DMS 273 treated with DMSO at 0.1 percent for 48 hours (cell line): ENCODE results near the gene JPH3.
A peak's percentile ranks its signal among the peaks of the same experiment; 100 is the strongest.

ENCODE experiments used
- DNase-seq: peaks from one replicate; lab custom pipeline; 2025; lab: John Stamatoyannopoulos, UW

The JPH3 gene

DNA sequence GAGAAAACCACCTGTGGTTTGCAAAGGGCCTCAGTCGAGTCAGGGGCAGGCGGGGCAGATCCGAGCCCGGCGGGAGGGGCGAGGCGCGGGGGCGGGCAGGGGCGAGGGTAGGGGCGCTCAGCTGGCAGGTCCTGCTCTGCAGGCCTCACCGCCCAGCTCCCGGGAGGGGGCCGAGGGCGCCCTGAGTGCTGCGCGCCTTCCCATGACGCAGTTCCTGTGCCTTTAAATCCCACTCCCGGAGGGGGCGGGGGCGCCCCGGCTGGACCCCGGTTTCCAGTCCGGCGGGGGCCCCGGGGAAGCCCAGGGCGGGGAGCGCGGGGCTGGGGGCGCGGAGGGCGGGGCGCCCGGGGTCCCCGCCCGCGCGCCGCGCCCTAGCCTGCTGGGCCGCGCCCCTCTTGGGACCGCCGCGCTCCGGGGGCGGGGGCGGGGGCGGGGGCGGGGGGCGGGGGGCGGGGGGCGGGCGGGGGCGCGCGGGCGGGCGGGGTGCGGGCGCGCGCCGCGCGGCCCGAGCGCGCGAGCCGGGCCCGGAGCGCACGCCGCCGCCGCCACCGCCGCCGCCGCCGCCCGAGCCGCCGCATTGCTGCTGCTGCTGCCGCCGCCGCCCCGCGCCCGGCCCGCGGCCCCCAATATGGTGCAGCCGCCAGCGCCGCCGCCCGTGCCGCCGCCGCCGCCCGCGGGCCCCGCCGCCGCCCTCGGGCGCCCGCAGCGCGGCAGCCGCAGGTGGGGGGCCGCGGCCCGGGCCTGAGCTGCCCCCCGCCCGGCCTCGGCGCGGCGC, at the start of gene JPH3:
TSS of gene JPH3 (plus strand) at position 508 of the 775 bp plus-strand sequence. CDS start 639 bp downstream, outside the sequence.
- DNase-seq: no peak

DNA sequence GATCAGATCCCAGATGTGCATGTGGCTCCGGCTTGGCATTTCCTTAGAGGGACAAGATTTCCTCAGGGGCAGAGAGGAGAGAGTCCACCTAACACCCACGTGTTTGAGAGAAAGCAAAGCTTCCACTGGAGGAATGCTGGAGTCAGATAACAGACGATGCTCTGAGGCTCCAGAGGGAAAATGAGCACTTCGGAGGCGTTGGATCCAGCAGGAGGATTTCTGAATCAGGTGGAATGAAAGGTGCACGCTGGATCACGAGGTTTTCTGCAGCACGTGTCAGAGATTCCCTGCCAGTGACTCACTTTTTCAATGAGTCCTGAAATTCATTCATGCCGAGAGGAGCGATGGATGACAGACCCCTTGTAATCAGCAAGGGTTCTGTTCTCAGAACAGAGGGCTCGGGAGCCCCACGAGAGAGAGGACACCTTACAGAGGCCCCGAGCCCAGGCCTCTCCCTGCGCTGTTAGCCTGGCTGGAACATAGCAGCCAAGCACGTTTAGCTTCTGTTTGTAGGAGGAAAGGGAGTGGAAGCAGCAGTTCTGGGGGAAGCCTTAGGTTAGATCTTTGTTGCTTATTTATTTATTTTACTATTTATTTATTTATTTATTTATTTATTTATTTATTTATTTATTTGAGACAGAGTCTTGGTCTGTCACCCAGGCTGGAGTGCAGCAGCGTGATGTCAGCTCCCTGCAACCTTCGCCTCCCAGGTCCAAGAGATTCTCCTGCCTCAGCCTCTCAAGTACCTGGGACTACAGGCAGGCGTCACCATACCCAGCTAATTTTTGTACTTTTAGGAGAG, 49.3 kb upstream of the JPH3 start:
- DNase-seq: no peak

- no peak for DNase-seq
These were observed 47.4 kb upstream of the JPH3 start for GRCh38 chr16:87554754-87555427.

- DNase-seq: no peak
These were observed 46.7 kb upstream of the JPH3 start for GRCh38 chr16:87555647-87556046.

DNA sequence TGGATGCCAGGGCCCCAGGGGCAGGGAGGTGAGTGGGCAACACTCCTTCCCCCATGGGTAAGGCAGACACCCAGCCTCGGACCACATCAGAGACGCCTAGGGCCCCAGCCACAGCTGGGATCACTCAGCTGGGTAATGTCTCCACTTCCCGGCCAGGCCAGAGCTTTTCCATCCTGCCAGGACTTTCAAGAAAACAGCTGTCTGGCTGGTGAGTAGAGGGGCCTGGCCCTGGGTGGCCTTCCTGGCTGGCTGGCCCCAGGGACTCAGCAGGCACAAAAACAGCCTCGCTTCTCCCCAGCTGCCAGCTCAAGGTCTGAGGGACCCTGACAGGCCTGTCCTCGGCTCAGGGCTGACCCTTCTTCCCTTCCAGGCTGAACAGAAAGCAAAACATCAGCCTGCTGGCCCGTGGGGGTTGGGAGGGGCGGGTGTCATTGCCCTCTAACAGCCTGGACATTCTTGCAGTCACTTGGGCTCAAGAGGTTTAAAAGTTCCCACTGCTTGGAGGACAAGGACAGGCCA, 45.3 kb upstream of the JPH3 start:
- DNase-seq: no peak

DNA sequence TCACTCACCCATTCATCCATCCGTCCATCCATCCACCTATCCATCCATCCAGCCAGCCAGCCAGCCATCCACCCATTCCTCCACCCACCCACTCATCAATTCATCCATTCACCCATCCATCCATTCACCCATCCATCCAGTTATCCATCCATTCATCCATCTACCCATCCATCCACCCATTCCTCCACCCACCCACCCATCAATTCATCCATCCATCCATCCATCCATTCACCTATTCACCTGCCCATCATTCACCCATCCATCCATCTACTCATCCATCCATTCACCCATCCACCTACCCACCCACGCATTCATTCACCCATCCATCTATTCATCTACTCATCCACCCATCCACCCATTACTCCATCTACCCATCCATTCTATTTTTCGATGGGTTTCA, 43.6 kb upstream of the JPH3 start:
- no peak for DNase-seq

DNA sequence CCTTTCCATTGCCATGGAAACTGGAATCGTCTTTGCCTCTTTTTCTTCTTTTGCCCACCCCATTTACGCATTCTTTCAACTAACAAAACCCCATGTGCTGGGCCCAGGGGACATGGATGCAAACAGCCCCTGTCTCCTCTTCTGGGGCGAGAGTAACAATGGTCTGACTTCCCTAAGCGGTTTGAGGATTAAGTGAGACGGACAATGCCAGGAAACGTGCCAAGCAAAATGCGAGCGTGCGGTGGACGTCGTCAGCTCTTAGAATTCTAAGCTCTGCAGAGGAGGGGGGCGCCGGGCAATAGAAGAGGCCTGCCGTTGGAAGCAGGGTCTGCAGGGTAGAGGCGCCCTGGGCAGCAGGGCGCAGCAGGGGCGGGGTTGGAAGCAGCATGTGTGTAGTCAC, 42.4 kb upstream of the JPH3 start:
- DNase-seq: no peak

- no peak for DNase-seq
These were observed 41.7 kb upstream of the JPH3 start for GRCh38 chr16:87560428-87561199.

GRCh38 chr16:87561200-87562105, 40.9 kb upstream of the JPH3 start:
- no peak for DNase-seq

GRCh38 chr16:87562201-87562600, 40.1 kb upstream of the JPH3 start:
- DNase-seq: peak; percentile 45

DNA sequence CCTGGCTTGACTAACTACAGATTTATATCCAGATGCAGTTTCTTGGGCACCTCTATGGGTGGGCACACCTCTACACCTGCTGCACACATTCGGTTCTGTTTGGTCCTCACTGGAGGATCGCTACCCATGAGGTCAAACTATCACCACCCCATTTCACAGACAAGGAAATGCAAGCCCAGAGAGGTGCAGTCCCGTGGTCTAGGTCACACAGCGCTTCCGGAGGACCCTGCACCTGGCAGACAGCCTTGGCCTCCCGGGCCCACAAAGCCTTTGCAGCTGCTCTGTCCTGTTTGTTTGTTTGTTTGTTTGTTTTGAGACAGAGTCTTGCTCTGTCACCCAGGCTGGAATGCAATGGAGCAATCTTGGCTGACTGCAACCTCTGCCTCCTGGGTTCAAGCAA, 39.3 kb upstream of the JPH3 start:
- no peak for DNase-seq

DNA sequence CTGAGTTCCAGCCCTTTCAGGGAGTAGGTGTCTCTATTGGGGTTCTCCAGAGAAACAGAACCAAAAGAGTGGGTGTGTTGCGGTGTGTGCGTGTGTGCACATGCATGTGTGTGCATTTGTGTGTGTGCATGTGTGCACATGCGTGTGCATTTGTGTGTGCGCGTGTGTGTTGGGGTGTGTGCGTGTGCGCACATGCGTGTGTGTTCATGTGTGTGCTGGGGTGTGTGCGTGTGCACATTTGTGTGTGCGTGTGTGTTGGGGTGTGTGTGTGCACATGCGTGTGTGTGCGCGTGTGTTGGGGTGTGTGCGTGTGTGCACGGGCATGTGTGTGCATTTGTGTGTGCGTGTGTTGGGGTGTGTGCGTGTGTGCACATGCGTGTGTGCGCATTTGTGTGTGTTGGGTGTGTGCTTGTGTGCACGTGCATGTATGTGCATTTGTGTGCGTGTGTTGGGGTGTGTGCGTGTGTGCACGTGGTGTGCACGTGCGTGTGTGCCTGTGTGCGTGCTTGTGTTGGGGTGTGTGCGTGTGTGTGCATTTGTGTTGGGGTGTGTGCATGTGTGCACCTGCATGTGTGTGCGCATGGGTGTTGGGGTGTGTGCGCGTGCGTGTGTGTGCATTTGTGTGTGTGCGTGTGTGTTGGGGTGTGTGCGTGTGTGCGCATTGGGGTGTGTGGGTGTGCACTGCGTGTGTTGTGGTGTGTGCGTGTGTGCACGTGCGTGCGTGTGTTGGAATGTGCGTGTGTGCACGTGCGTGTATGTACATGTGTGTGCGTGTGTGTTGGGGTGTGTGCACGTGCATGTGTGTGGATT, 38.4 kb upstream of the JPH3 start:
- DNase-seq: no peak

DNA sequence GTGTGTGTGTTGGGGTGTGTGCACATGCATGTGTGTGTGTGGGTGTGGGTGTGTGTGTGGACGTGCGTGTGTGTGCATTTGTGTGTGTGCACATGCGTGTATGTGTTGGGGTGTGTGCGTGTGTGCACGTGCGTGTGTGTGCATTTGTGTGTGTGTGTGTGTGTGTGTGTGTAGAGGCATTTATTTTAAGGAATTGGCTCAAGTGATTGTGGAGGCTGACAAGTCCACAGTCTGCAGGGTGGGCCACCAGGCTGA, 37.9 kb upstream of the JPH3 start:
- no peak for DNase-seq

DNA sequence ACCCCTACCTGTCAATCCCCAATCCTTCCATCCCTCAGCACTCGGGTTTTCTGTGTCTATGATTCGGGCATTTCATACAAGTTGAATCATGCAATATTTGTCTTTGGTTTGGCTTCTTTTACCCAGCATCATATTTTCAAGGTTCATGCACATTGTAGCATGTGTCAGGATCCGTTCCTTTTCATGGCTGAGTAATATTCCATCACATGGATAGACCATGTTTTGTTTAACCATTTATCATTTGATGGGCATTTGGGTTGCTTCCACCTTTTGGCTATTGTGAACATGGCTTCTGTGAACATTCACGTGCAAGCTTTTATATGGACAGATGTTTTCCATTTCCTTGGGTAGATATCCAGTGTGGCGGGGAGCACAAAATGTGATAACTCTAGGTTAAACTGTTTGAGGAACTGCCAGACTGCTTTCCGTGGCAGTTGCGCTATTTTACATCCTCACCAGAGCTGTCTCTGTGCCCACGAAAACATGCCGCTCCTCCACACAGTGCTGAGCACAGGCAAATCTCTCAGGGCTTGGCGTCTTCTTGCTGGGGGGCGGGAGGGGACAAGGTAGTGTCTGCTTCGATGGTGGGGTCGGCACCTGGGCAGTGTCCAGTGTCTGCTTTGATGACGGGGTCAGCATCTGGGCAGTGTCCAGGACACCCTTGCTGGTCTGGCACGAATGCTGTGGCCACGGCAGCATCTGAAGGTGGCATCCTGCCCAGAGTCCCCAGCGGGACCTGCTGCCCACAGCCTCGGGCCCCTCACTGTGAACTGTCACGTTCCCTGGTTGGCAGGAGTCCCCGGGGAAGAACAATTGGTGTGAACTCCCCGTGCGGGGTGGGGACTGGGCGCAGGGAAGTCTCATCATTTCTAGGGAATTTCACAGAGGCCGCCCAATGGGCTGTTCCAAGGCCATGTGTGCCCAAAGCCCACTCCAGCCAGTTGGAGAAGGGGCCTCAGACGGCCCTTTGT, 32.4 kb upstream of the JPH3 start:
- DNase-seq: no peak

DNA sequence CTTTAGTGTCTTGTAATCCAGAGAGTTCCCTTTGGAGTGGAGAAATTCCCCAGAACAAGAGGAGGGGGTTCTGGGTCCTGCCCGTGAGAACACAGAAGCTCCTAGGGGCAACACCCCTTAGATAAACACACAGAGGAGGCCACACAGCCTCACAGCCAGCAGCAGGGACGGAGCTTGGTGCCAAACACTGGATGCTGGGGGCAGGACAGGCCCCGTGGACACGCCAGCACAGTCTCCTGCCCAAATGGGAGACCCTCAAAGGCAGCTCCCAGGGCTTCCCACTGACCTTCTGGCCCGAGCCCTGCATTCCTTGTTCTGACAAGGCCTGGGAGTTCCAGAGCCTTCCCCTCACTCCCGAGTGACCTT, 31.8 kb upstream of the JPH3 start:
- no peak for DNase-seq

DNA sequence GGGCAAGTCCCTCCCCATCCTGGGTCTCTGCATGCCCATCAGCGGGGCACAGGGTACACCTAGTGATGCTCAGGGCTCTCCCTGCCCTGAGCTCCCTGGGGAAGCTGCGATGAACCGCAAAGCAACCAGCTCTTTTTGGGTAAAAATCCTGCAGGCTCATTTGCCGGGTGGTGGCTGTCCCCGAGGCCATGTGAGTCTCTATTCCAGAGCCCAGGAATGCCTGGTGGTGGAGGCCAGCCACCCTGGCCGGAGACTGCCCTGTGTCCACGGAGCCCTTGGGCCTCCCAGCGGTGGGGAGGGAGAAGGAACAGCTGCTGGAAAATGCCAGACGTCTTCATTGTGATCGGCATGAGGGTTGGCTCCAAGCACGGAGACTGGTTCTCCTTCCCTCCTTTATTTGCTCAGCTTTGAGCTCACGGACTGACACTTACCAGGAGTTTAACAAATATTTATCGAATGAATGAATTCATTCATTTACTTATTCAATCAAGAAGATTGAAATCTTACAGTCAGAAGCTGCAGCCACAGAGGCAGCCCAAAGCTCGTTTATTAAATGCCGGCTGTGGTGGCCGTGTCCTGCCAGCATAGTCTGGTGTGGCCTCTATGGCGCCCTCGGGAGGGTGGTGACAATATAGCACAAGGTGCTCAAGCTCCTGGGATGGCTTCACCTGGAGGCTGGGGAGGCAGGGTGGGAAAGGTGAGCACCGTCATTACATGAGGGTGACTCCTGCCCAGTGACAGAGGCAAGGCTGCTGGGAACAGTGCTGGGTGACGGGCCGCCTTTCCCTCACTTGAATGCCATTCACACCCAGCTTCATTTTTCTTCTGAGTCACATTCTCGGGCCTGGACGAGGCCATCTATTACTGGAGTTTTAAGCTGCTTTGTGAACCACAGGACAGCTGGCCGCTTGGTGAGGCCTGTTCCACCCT, 31.1 kb upstream of the JPH3 start:
- DNase-seq: no peak

DNA sequence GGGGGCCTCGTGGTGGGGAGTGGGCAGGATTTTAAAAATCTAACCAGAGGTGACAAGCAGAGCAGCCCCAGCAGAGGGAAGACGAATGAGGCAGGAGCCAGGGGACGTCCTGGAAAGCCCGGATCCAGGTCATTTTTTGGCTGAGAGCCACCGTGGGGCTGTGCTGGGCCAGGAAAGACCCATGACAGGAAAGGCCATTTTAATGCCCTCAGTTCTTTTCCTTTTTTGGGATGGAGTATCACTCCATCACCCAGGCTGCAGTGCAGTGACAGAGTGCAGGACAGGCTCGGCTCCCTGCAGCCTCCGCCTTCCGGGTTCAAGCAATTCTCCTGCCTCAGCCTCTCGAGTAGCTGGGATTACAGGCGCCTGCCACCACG, 30.5 kb upstream of the JPH3 start:
- DNase-seq: no peak

- no peak for DNase-seq
These were observed 29.3 kb upstream of the JPH3 start for GRCh38 chr16:87572959-87573358.
